SU-DHL-6 (cell line): ENCODE results near the gene PSMC4.

ENCODE experiments used
- H2AFZ ChIP-seq: fragments of 200-600 bp; sonication (generic); 2 replicates; pipeline ENCODE4 v1.6.1; 2014; ENCODE audit warnings: low read depth, mild to moderate bottlenecking, moderate library complexity, mixed read lengths, antibody characterized with exemption, low read length; ENCODE audit not compliant: severe bottlenecking
- H3F3A ChIP-seq: fragments of 200-600 bp; shearing (Covaris generic); 2 replicates; pipeline ENCODE4 v1.6.0; 2016; ENCODE audit warnings: antibody characterized with exemption, mild to moderate bottlenecking; ENCODE audit not compliant: insufficient read depth
- H3K27ac ChIP-seq: fragments of 200-600 bp; sonication (generic); 2 replicates; pipeline ENCODE4 v1.5.1; 2016; ENCODE audit warnings: low read depth, mild to moderate bottlenecking, low read length, moderate library complexity, mixed read lengths
- H3K27me3 ChIP-seq: fragments of 200-600 bp; sonication (generic), shearing (Covaris generic); 2 replicates; pipeline ENCODE4 v1.6.0; 2014; ENCODE audit warnings: mild to moderate bottlenecking, low read length
- H3K36me3 ChIP-seq: fragments of 200-600 bp; sonication (generic); 2 replicates; pipeline ENCODE4 v1.6.1; 2014; ENCODE audit warnings: mild to moderate bottlenecking, low read length, mixed read lengths
- H3K4me2 ChIP-seq: fragments of 300-600, 200-600 bp; shearing (Covaris generic), sonication (generic); 2 replicates; pipeline ENCODE4 v1.6.0; 2014; ENCODE audit warnings: low read length, low read depth, mild to moderate bottlenecking; ENCODE audit not compliant: poor library complexity, severe bottlenecking
- H3K4me3 ChIP-seq: fragments of 200-600 bp; sonication (generic); 2 replicates; pipeline ENCODE4 v1.5.1; 2014; ENCODE audit warnings: antibody characterized with exemption, low read length, mild to moderate bottlenecking, mixed read lengths; ENCODE audit not compliant: insufficient read depth, poor library complexity, severe bottlenecking
- H3K79me2 ChIP-seq: fragments of 200-600 bp; sonication (generic); 2 replicates; pipeline ENCODE4 v1.6.1; 2014; ENCODE audit warnings: mild to moderate bottlenecking, low read length, moderate library complexity; ENCODE audit not compliant: insufficient read depth
- H3K9ac ChIP-seq: fragments of 200-600 bp; sonication (generic); 2 replicates; pipeline ENCODE4 v1.7.0; 2014; ENCODE audit warnings: mild to moderate bottlenecking, low read length
- H3K9me2 ChIP-seq: fragments of 200-600 bp; sonication (generic); replicated peaks from 2 replicates; pipeline ENCODE4 v1.6.1; 2014; ENCODE audit warnings: low read length; ENCODE audit not compliant: insufficient read depth
- H3K9me3 ChIP-seq: fragments of 200-600 bp; sonication (generic); 2 replicates; pipeline ENCODE4 v1.6.1; 2014; ENCODE audit warnings: low read length, mixed read lengths; ENCODE audit not compliant: insufficient read depth
- H4K20me1 ChIP-seq: fragments of 200-600 bp; sonication (generic); 2 replicates; pipeline ENCODE4 v1.6.1; 2014; ENCODE audit warnings: low read depth, mild to moderate bottlenecking, antibody characterized with exemption, low read length, moderate library complexity, mixed read lengths
- EZH2phosphoT487 ChIP-seq: fragments of 200-600 bp; sonication (generic), shearing (Covaris generic); conservative IDR thresholded peaks from 2 replicates; pipeline ENCODE4 v1.6.1; 2018; ENCODE audit warnings: mild to moderate bottlenecking, antibody characterized with exemption, low read length, moderate library complexity, mixed read lengths
- TF ChIP-seq, protein P1 (sequence below): fragments of 200-600 bp; sonication (generic); IDR thresholded peaks from one replicate; pipeline ENCODE4 v1.5.1; 2017; ENCODE audit warnings: antibody characterized with exemption, mild to moderate bottlenecking, low read length, moderate library complexity; ENCODE audit not compliant: insufficient read depth, poor library complexity, severe bottlenecking

PSMC4 gene

DNA sequence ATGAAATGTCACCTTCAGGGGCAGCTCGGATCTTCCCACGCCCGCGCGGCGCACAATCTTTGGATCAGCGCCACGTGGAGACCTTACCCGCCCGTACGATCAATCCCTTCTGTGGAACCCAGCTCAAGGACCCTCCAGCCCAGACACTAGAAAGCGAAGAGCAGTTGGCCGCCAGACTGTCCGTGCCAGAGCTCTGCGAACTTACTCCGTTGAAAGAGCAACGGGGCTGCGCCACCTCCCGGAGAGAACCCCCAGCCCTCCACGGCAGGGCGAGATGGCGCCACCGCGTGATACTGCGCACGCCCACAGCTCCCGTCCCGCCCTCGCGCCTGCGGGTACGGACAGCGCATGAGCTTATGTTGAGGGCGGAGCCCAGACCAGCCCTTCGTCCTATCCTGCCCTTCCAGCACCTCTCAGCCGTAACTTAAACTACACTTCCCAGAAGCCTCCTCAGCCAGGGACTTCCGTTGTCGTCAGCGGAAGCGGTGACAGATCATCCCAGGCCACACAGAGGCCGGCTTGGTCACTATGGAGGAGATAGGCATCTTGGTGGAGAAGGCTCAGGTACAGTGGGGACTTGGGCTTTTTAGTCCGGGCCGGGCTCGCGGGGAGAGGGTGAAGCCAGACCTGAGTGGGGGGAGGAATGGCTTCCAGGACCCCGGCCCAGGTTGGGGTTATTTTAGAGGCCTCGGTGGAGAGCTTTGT lies at the start of gene PSMC4:
Gene PSMC4, plus strand, starts transcription at position 491 of the 705 bp plus-strand sequence. Its CDS starts 38 bp downstream, at position 529.
- Histone ChIP-seq H3K9me2 (no peaks in the 10 kb centered on the region), H3K79me2 (peaks cover 21% of the 10 kb centered on the region), H3K36me3 (0 out of 2 replicates have a peak, but pooled peaks cover 4% of the 10 kb centered on the region), H3K27me3 (no peaks in the 10 kb centered on the region), H2AFZ (peak within 1 kb of the TSS; percentile 79), H3K27ac (peak within 1 kb of the TSS; percentile 78), H3F3A (peaks cover 7% of the 10 kb centered on the region; the same call in 1 of the 2 replicates), H3K4me3 (peak within 1 kb of the TSS; percentile 89), H3K9me3 (no peaks in the 10 kb centered on the region), H4K20me1 (no peaks in the 10 kb centered on the region), H3K9ac (peak within 1 kb of the TSS; percentile 88), H3K4me2 (peak within 1 kb of the TSS; percentile 88)
- TF ChIP-seq, protein P1, sequence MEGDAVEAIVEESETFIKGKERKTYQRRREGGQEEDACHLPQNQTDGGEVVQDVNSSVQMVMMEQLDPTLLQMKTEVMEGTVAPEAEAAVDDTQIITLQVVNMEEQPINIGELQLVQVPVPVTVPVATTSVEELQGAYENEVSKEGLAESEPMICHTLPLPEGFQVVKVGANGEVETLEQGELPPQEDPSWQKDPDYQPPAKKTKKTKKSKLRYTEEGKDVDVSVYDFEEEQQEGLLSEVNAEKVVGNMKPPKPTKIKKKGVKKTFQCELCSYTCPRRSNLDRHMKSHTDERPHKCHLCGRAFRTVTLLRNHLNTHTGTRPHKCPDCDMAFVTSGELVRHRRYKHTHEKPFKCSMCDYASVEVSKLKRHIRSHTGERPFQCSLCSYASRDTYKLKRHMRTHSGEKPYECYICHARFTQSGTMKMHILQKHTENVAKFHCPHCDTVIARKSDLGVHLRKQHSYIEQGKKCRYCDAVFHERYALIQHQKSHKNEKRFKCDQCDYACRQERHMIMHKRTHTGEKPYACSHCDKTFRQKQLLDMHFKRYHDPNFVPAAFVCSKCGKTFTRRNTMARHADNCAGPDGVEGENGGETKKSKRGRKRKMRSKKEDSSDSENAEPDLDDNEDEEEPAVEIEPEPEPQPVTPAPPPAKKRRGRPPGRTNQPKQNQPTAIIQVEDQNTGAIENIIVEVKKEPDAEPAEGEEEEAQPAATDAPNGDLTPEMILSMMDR, result peak; percentile 83
- no peak for TF ChIP-seq EZH2phosphoT487

DNA sequence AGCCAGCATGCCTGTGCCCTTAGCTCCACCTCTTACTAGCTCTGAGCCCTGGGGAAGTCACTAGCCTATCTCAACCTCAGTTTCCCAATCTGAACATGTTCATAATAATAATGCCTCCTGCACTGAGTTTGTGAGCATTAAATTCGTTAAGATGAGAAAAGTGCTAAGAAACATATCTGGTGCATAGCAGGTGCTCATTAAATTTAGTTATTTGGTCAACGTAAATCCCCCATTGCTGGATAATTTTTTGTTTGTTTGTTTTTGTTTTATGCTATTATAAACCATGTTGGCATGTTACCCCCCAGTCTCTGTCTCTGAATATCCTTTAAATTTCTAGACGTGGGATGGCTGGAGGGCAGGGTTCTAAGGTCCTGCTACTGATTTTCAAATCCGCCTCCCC lies 47.1 kb upstream of the PSMC4 start:
- H2AFZ ChIP-seq, result no peak overlapping the region
- no peak overlapping the region for H3K9ac ChIP-seq
- no peaks in the 10 kb centered on the region for H3K27me3 ChIP-seq
- no peak overlapping the region for H3K4me2 ChIP-seq
- H3K27ac ChIP-seq, result no peak overlapping the region
- TF ChIP-seq EZH2phosphoT487, result no peak
- TF ChIP-seq, protein P1, result no peak
- no peaks in the 10 kb centered on the region for H3K9me3 ChIP-seq
- no peak overlapping the region for H3K4me3 ChIP-seq
- H3F3A ChIP-seq, result no peaks in the 10 kb centered on the region
- no peaks in the 10 kb centered on the region for H3K36me3 ChIP-seq
- no peaks in the 10 kb centered on the region for H3K9me2 ChIP-seq
- no peaks in the 10 kb centered on the region for H3K79me2 ChIP-seq
- H4K20me1 ChIP-seq, result no peaks in the 10 kb centered on the region

DNA sequence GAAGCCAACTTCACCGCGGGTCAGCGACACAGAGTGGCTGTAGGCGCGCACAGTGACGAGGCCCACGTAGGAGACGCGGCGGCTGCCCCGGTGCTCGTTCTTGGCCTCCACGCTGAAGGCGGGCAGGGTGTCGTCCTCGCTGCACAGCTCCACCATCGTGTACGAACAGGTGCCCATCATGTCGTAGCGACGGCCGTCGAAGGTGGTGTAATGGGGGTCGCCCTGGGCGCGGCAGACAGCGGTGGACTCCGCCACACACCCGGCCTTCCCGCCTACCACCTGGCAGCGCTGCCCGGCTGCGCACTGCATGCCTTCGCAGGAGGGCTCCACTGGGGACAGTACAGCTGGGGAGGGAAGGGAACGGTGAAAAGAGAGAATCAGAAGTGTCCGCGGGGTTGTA lies 46.6 kb upstream of the PSMC4 start:
- H3K9ac ChIP-seq, result no peak overlapping the region
- no peaks in the 10 kb centered on the region for H3K27me3 ChIP-seq
- no peaks in the 10 kb centered on the region for H3K79me2 ChIP-seq
- no peak overlapping the region for H3K27ac ChIP-seq
- no peaks in the 10 kb centered on the region for H3F3A ChIP-seq
- no peaks in the 10 kb centered on the region for H3K36me3 ChIP-seq
- no peak overlapping the region for H2AFZ ChIP-seq
- no peak overlapping the region for H3K4me3 ChIP-seq
- no peaks in the 10 kb centered on the region for H3K9me2 ChIP-seq
- no peaks in the 10 kb centered on the region for H3K9me3 ChIP-seq
- no peak overlapping the region for H3K4me2 ChIP-seq
- no peaks in the 10 kb centered on the region for H4K20me1 ChIP-seq
- TF ChIP-seq EZH2phosphoT487, result no peak
- TF ChIP-seq, protein P1, result no peak
